ENCODE data around the gene ZNF506.
A peak's percentile ranks its signal among the peaks of the same experiment; 100 is the strongest.
"Not testable (repeated sequence)": the region's sequence is repeated elsewhere in the genome, so short reads cannot be mapped to it uniquely, and the experiment has no call there.

The ZNF506 gene

DNA sequence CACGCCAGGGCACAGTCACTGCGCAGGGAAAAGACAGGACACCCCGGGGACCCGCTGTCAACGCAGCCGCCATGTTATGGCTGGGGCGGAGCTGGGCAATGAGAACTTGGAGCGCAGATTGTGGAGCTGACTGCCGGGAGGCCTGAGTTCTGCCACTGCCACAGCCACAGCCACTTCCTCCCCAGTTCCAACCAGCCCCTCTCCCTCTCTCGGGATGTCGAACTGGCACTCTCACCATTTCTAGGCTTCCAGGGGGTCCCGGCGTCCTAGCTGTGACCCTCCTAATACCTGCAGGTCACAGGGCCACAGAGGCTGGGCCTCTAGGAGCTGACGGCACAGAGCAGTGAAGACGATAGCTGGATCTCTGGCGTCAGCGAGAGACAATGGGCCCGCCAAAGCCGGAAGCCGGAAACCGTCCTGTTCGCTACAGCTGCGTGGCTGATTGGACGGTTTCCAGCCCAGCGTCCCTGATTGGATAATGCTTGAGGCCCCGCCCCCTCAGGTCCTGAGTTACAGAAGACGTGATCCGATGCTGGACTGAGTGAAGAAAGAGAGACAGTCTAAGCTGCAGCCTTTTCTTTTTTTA lies at the start of gene ZNF506:
Gene ZNF506, minus strand, starts transcription at position 385 of the 586 bp plus-strand sequence. Its CDS starts 147 bp downstream, at position 238.
- peak; percentile 92 for DNase-seq (ENCODE audit: low spot score)

- DNase-seq (ENCODE audit: low spot score), result not testable (repeated sequence)
Observed at GRCh38 chr19:19870086-19870485, 48.5 kb upstream of the ZNF506 start.

- DNase-seq (ENCODE audit: low spot score), result no peak
Observed at GRCh38 chr19:19866611-19867248, 45.2 kb upstream of the ZNF506 start.

DNA sequence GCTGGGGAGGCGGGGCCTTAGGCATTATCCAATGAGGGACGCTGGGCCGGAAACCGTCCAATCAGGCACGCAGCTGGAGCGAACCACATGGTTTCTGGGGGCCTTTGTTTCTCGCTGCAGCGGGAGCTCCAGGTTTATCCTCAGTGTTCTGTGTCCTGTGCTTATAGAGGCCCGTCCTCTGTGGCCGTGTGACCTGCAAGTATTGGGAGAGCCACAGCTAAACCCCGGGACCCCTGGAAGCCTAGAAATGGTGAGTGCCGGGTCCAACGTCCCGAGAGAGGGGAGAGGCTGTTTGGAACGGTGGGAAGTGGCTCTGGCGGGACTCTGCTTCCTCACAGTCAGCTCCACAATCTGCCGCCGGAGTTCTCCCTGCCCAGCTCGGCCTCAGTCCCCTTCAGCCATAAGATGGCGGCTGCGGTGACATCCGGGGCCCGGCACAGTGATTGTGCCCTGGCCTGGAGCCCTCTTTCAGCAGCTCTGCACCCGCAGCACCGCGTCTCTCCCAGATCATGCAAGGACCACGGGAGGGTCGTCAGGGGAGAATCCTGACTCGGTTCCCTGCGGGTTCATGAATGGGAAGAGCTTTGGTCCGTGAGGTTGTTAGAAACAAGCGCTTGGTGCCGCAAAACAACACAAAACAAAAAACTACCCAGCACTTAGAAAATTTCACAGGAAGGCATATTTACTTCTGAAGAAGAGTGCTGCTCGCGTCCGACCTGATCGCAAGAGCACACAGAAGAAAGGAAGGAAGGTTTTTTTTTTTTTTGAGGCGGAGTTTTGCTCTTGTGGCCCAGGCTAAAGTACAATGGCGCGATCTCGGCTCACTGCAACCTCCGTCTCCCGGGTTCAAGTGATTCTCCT lies 44.4 kb upstream of the ZNF506 start, which contains the start of gene ZNF253:
Gene ZNF253, plus strand, starts transcription at position 133 of the 861 bp plus-strand sequence. Its CDS starts 115 bp downstream, at position 248.
- peak; percentile 93 for DNase-seq (ENCODE audit: low spot score)

- DNase-seq (ENCODE audit: low spot score), result no peak
Observed at GRCh38 chr19:19860756-19861390, 39.3 kb upstream of the ZNF506 start.

GRCh38 chr19:19858751-19859150 lies 37.2 kb upstream of the ZNF506 start:
- no peak for DNase-seq (ENCODE audit: low spot score)

DNA sequence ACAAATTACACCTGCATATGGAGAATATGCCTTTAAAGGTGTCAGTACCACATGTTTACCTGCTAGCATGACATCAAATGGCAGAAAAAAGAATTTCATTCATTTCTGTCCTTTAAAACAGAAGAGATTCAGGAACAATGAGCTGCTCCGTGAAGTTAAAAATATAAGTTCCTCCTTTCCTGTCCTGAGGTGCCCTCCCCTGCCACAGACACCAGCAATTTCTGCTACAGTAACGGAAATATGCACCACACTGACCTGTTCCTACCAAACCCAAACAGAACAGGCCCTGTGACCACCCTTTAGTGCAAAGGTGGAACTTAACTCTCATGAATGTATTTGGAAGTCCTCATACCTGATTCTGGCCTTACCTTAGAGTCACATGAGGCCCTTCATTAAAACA lies 30.2 kb upstream of the ZNF506 start:
- not testable (repeated sequence) for DNase-seq (ENCODE audit: low spot score)

DNA sequence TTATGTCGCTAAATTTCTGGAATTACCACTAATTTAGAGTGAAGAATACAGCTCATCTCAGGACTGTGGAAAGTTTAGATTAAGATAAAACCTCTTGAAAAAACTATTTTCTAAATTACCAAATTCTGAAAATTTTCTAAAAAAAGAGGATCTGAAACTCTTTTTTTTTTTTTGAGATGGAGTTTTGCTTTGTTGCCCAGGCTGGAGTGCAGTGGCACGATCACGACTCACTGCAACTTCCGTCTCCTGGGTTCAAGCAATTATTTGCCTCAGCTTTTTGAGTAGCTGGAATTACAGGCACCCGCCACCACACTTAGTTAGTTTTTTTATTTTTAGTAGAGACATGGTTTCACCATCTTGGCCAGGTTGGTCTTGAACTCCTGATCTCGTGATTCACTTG lies 27.5 kb upstream of the ZNF506 start:
- no peak for DNase-seq (ENCODE audit: low spot score)

DNA sequence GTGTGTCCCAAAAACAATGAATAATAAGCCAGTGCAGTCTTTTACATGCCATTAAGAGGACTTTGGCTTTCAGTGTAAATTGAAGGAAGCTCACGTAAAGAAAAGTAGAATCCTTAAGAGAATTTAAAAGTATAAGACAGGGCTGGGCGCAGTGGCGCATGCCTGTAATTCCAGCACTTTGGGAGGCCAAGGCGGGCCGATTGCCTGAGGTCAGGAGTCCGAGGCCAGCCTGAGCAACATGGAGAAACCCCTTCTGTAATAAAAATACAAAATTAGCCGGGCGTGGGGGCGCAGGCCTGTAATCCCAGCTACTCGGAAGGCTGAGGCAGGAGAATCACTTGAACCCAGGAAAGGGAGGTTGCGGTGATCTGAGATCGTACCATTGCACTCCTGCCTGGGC lies 26.2 kb upstream of the ZNF506 start:
- DNase-seq (ENCODE audit: low spot score), result no peak

- DNase-seq (ENCODE audit: low spot score), result no peak
Observed at GRCh38 chr19:19835560-19836038, 14.0 kb upstream of the ZNF506 start.

- no peak for DNase-seq (ENCODE audit: low spot score)
Observed at GRCh38 chr19:19826875-19827274, 5.3 kb upstream of the ZNF506 start.

GRCh38 chr19:19823916-19824315 lies 2.4 kb upstream of the ZNF506 start:
- DNase-seq (ENCODE audit: low spot score), result no peak

DNA sequence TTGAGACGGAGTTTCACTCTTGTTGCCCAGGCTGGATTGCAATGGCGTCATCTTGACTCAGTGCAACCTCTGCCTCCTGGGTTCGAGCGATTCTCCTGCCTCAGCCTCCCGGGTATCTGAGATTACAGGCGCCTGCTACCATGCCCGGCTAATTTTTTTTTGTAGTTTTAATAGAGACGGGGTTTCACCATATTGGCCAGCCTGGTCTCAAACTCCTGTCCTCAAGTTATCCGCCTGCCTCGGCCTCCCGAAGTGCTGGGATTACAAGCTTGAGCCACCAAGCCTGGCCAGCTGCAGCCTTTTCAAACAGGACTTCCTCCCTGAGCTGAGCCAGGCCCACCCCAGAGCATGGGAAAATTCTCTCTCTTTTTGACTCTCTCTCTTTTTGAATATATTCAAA lies 426 bp upstream of the ZNF506 start:
- not testable (repeated sequence) for DNase-seq (ENCODE audit: low spot score)

GRCh38 chr19:19820774-19821320 lies 703 bp downstream of the ZNF506 start:
- no peak for DNase-seq (ENCODE audit: low spot score)

GRCh38 chr19:19817357-19817756 lies 4.2 kb downstream of the ZNF506 start:
- no peak for DNase-seq (ENCODE audit: low spot score)

- no peak for DNase-seq (ENCODE audit: low spot score)
Observed at GRCh38 chr19:19816679-19817078, 4.9 kb downstream of the ZNF506 start.

DNA sequence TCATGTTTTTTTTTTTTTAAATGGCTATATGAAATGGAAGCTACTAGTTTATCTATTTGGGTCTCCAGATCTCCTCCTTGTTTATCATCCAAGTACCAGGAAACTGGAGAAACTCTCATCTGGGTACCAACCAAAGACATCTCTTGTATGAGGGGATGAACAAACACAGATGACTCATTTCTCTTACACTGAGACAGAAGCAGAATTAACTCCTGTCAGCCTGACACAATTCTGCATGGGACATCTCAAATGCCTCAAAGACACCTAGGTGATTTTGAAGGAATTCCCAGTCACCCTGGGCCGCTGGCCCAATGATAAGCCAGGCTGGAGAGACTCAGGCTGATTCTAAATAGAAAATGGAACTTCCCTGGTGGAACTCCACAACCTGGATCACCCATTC lies 9.6 kb downstream of the ZNF506 start:
- not testable (repeated sequence) for DNase-seq (ENCODE audit: low spot score)

- no peak for DNase-seq (ENCODE audit: low spot score)
Observed at GRCh38 chr19:19805480-19805879, 16.1 kb downstream of the ZNF506 start.

GRCh38 chr19:19788015-19788414 lies 33.5 kb downstream of the ZNF506 start:
- DNase-seq (ENCODE audit: low spot score), result no peak

GRCh38 chr19:19785476-19785875 lies 36.1 kb downstream of the ZNF506 start:
- DNase-seq (ENCODE audit: low spot score), result not testable (repeated sequence)

GRCh38 chr19:19782783-19783182 lies 38.8 kb downstream of the ZNF506 start:
- no peak for DNase-seq (ENCODE audit: low spot score)

- not testable (repeated sequence) for DNase-seq (ENCODE audit: low spot score)
Observed at GRCh38 chr19:19781791-19782190, 39.8 kb downstream of the ZNF506 start.
